ENCODE results near the gene TMCO4. TPM values are rescaled to one million over a fixed set of nuclear protein-coding genes. Genes with fewer than 3 reads are reported as not detected.

TMCO4 gene
- total RNA-seq, 1 experiment from 2014 or later: 19.7 TPM

GRCh38 chr1:19747761-19748160 is 52.0 kb downstream of the TMCO4 start:
- no peak overlapping the region for H3K9ac ChIP-seq (ENCODE audit: low read length)
- no peaks in the 10 kb centered on the region for H3K79me2 ChIP-seq (ENCODE audit: low read length)
- H3F3A ChIP-seq (ENCODE audit: low read length, unreplicated experiment): no peaks in the 10 kb centered on the region
- no peaks in the 10 kb centered on the region for H3K27me3 ChIP-seq (ENCODE audit: low read length)
- no TSS peak for BruUV-seq (replicated peaks)
- POLR2A ChIA-PET (ENCODE audit: unreplicated experiment): no interaction called here
- H3K9me2 ChIP-seq (replicated peaks; ENCODE audit: low read length): no peaks in the 10 kb centered on the region
- peaks cover 34% of the 10 kb centered on the region for H3K4me1 ChIP-seq (ENCODE audit: insufficient read depth, low read length)
- H3K27ac ChIP-seq (ENCODE audit: low read length): no peak overlapping the region
- no peak overlapping the region for H3K4me3 ChIP-seq (ENCODE audit: low read length)
- intact Hi-C loops (cut with micrococcal nuclease): no loop called here
- DNase-seq: no peak
- CTCF ChIA-PET: no interaction called here
- TF ChIP-seq EZH2 (IDR thresholded peaks at IDR 0.05; ENCODE audit: low read length, unreplicated experiment): no peak
- no peak for TF ChIP-seq CTCF (conservative IDR thresholded peaks at IDR 0.05; ENCODE audit: low read depth, low read length)
- no peak for TF ChIP-seq EZH2phosphoT487 (IDR thresholded peaks at IDR 0.05; ENCODE audit: borderline replicate concordance, low read length)
- no peaks in the 10 kb centered on the region for H3K9me3 ChIP-seq (ENCODE audit: low read length)
- ATAC-seq: no peak
- H3K36me3 ChIP-seq (ENCODE audit: low read depth, low read length): no peaks in the 10 kb centered on the region
- H3K4me2 ChIP-seq (ENCODE audit: low read length): no peak overlapping the region
- H2AFZ ChIP-seq (ENCODE audit: low read length): no peak overlapping the region
- no peaks in the 10 kb centered on the region for H4K20me1 ChIP-seq (ENCODE audit: low read length)

- Histone ChIP-seq H3K36me3 (ENCODE audit: low read depth, low read length) (no peaks in the 10 kb centered on the region), H3K79me2 (ENCODE audit: low read length) (no peaks in the 10 kb centered on the region), H3K27me3 (ENCODE audit: low read length) (no peaks in the 10 kb centered on the region), H3K4me3 (ENCODE audit: low read length) (no peak overlapping the region), H3K4me1 (ENCODE audit: insufficient read depth, low read length) (peaks cover 6% of the 10 kb centered on the region), H2AFZ (ENCODE audit: low read length) (no peak overlapping the region), H3K9me3 (ENCODE audit: low read length) (no peaks in the 10 kb centered on the region), H4K20me1 (ENCODE audit: low read length) (no peaks in the 10 kb centered on the region), H3F3A (ENCODE audit: low read length, unreplicated experiment) (no peaks in the 10 kb centered on the region), H3K4me2 (ENCODE audit: low read length) (no peak overlapping the region), H3K9ac (ENCODE audit: low read length) (no peak overlapping the region), H3K9me2 (replicated peaks; ENCODE audit: low read length) (no peaks in the 10 kb centered on the region), H3K27ac (ENCODE audit: low read length) (no peak overlapping the region)
- no TSS peak for BruUV-seq (replicated peaks)
- intact Hi-C loops (cut with micrococcal nuclease): no loop called here
- ChIA-PET CTCF (no interaction called here), POLR2A (ENCODE audit: unreplicated experiment) (no interaction called here)
- no peak for DNase-seq
- ATAC-seq: no peak
- TF ChIP-seq EZH2 (IDR thresholded peaks at IDR 0.05; ENCODE audit: low read length, unreplicated experiment) (no peak), EZH2phosphoT487 (IDR thresholded peaks at IDR 0.05; ENCODE audit: borderline replicate concordance, low read length) (no peak), CTCF (conservative IDR thresholded peaks at IDR 0.05; ENCODE audit: low read depth, low read length) (no peak)
Measured at GRCh38 chr1:19744886-19745285, 54.8 kb downstream of the TMCO4 start.

- no peak for ATAC-seq
- TSS peak; percentile 11 for BruUV-seq (replicated peaks)
Measured at GRCh38 chr1:19744335-19744743, 55.4 kb downstream of the TMCO4 start.

More at GRCh38 chr1:19744335-19744743, 55.4 kb downstream of the TMCO4 start:
- no peak for DNase-seq
- Histone ChIP-seq H3F3A (ENCODE audit: low read length, unreplicated experiment) (no peaks in the 10 kb centered on the region), H3K9ac (ENCODE audit: low read length) (no peak overlapping the region), H3K9me3 (ENCODE audit: low read length) (no peaks in the 10 kb centered on the region), H3K9me2 (replicated peaks; ENCODE audit: low read length) (no peaks in the 10 kb centered on the region), H3K27me3 (ENCODE audit: low read length) (no peaks in the 10 kb centered on the region), H3K4me1 (ENCODE audit: insufficient read depth, low read length) (peaks cover under 1% of the 10 kb centered on the region; the same call in 1 of the 2 replicates), H3K79me2 (ENCODE audit: low read length) (no peaks in the 10 kb centered on the region), H3K4me3 (ENCODE audit: low read length) (no peak overlapping the region), H3K36me3 (ENCODE audit: low read depth, low read length) (no peaks in the 10 kb centered on the region), H4K20me1 (ENCODE audit: low read length) (no peaks in the 10 kb centered on the region), H2AFZ (ENCODE audit: low read length) (no peak overlapping the region), H3K4me2 (ENCODE audit: low read length) (no peak overlapping the region), H3K27ac (ENCODE audit: low read length) (no peak overlapping the region)
- POLR2A ChIA-PET (ENCODE audit: unreplicated experiment): no interaction called here
- CTCF ChIA-PET: no interaction called here
- TF ChIP-seq EZH2phosphoT487 (IDR thresholded peaks at IDR 0.05; ENCODE audit: borderline replicate concordance, low read length): no peak
- no peak for TF ChIP-seq EZH2 (IDR thresholded peaks at IDR 0.05; ENCODE audit: low read length, unreplicated experiment)
- TF ChIP-seq CTCF (conservative IDR thresholded peaks at IDR 0.05; ENCODE audit: low read depth, low read length): no peak
- intact Hi-C loops (cut with micrococcal nuclease): no loop called here
